Karpas-422 (cell line): ENCODE results near the gene BTBD17. TPM values are rescaled to one million over a fixed set of nuclear protein-coding genes. Genes with fewer than 3 reads are reported as not detected.

ENCODE experiments used
- DNase-seq: peaks from one replicate; pipeline ENCODE4 v3.0.0-alpha.2; 2015
- H2AFZ ChIP-seq: fragments of 200-600 bp; sonication (generic); 2 replicates; pipeline ENCODE4 v1.6.1; 2014; ENCODE audit warnings: antibody characterized with exemption, low read length, mixed read lengths
- H3K27ac ChIP-seq: fragments of 200-600 bp; sonication (generic); 2 replicates; pipeline ENCODE4 v1.5.1; 2014; ENCODE audit warnings: mild to moderate bottlenecking, low read length, moderate library complexity
- H3K27me3 ChIP-seq: fragments of 200-600 bp; sonication (generic); 2 replicates; pipeline ENCODE4 v1.6.1; 2014; ENCODE audit warnings: low read length, mixed read lengths
- H3K36me3 ChIP-seq: fragments of 200-600 bp; sonication (generic); 2 replicates; pipeline ENCODE4 v1.6.1; 2014; ENCODE audit warnings: low read length, mixed read lengths; ENCODE audit not compliant: insufficient read depth
- H3K4me1 ChIP-seq: fragments of 200-600 bp; sonication (generic); 2 replicates; pipeline ENCODE4 v1.6.1; 2014; ENCODE audit warnings: mild to moderate bottlenecking, low read length, mixed read lengths
- H3K4me2 ChIP-seq: fragments of 200-600 bp; sonication (generic); 2 replicates; pipeline ENCODE4 v1.6.1; 2014; ENCODE audit warnings: low read length, low read depth, mild to moderate bottlenecking; ENCODE audit not compliant: poor library complexity, severe bottlenecking
- H3K4me3 ChIP-seq: fragments of 200-600 bp; sonication (generic); 2 replicates; pipeline ENCODE4 v1.5.1; 2014; ENCODE audit warnings: mild to moderate bottlenecking, antibody characterized with exemption, low read length, mixed read lengths
- H3K79me2 ChIP-seq: fragments of 200-600 bp; sonication (generic); 2 replicates; pipeline ENCODE4 v1.6.1; 2014; ENCODE audit warnings: mild to moderate bottlenecking, low read length, mixed read lengths
- H3K9ac ChIP-seq: fragments of 200-600 bp; sonication (generic); 2 replicates; pipeline ENCODE4 v1.6.0; 2014; ENCODE audit warnings: low read length
- H3K9me2 ChIP-seq: fragments of 200-600 bp; sonication (generic), shearing (Covaris generic); replicated peaks from 2 replicates; pipeline ENCODE4 v1.6.0; 2014; ENCODE audit warnings: mild to moderate bottlenecking, low read length, moderate library complexity; ENCODE audit not compliant: insufficient read depth
- H3K9me3 ChIP-seq: fragments of 300-700, 200-600 bp; sonication (generic); 2 replicates; pipeline ENCODE4 v1.6.1; 2014; ENCODE audit warnings: low read length, mixed read lengths
- H4K20me1 ChIP-seq: fragments of 200-600 bp; sonication (generic); 2 replicates; pipeline ENCODE4 v1.6.1; 2014; ENCODE audit warnings: mild to moderate bottlenecking, antibody characterized with exemption, low read length, low read depth; ENCODE audit not compliant: insufficient read depth
- total RNA-seq: library from RNA; depleted of rRNA; stranded (reverse); fragments of >200 nt; shearing (Covaris generic); gene quantifications from 2 replicates; pipeline ENCODE4 v1.2.3, GENCODE V29; 2014; ENCODE audit warnings: low replicate concordance

Gene BTBD17
- total RNA-seq, 1 experiment from 2014 or later: not detected

DNA sequence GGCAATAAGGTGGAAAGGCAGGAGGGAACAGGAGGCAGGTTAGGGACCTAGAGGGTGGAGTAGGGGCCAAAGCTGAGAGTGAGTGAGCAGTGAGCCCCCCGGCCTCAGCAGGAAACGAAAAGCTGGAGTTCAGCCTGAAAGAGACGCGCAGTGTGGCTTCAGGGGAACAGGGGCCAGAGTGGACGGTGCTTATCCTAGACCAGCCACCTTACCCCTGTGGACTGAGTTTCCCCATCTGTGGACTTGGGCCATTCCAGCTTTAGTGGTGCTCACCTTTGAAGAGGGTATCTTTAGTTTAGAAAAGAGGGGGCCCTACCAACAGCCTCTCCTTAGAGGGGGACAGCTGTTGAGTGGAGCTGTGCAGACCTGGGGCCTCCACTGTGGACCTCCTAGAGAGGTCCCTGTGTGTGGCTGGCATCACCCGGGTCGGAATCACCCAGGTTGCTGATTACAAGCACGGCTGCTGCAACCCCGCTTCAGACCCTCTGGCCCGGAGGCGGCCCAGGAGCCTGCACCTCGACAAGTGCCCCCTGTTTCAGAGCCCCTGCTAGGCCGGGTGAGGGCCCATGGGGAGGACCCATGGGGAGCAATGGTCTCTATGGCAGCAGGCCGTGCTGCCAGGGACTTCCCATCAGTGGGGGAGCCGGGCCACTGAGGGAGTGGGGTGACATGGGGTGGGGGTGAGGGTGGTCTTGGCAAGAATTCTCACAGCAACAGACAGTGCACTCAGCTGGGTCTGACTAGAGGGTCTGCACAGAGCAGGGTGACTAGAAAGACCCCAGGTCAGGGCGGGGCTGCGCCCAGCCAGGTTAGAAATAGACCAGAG, 8.2 kb upstream of the BTBD17 start:
- no peaks in the 10 kb centered on the region for H3K9me2 ChIP-seq
- no peaks in the 10 kb centered on the region for H3K27me3 ChIP-seq
- H3K4me1 ChIP-seq: no peaks in the 10 kb centered on the region
- no peaks in the 10 kb centered on the region for H3K9me3 ChIP-seq
- H3K9ac ChIP-seq: no peak overlapping the region
- no peak overlapping the region for H3K4me3 ChIP-seq
- H3K79me2 ChIP-seq: no peaks in the 10 kb centered on the region
- H3K27ac ChIP-seq: no peak overlapping the region
- no peak overlapping the region for H2AFZ ChIP-seq
- no peak overlapping the region for H3K4me2 ChIP-seq
- no peaks in the 10 kb centered on the region for H3K36me3 ChIP-seq
- DNase-seq: no peak
- H4K20me1 ChIP-seq: 0 out of 2 replicates have a peak, but pooled peaks cover 3% of the 10 kb centered on the region

DNA sequence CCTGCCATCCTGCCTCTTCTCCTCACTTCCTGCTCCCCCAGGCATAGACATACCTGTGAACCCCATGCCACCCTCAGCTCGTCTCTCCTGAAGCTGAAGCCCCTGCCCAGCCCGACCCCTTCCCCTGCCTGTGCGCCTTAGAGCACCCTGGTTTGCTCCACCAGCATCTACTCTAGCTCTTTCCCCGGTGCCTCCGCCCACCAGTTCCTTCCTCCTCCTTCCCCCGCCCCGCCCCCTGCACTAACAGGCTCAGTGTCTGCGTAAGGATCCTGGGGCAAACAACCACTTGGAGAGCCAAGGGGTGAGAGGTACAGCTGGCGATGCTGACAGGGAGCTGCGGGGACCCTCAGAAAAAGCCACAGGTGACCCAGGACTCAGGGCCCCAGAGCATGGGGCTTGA, 7.6 kb upstream of the BTBD17 start:
- H3K9me2 ChIP-seq: no peaks in the 10 kb centered on the region
- no peaks in the 10 kb centered on the region for H3K9me3 ChIP-seq
- H3K79me2 ChIP-seq: no peaks in the 10 kb centered on the region
- no peak for DNase-seq
- H2AFZ ChIP-seq: no peak overlapping the region
- H3K4me1 ChIP-seq: no peaks in the 10 kb centered on the region
- H3K36me3 ChIP-seq: no peaks in the 10 kb centered on the region
- H3K27ac ChIP-seq: no peak overlapping the region
- H3K27me3 ChIP-seq: no peaks in the 10 kb centered on the region
- H3K4me2 ChIP-seq: no peak overlapping the region
- H4K20me1 ChIP-seq: 0 out of 2 replicates have a peak, but pooled peaks cover 3% of the 10 kb centered on the region
- no peak overlapping the region for H3K4me3 ChIP-seq
- H3K9ac ChIP-seq: no peak overlapping the region

DNA sequence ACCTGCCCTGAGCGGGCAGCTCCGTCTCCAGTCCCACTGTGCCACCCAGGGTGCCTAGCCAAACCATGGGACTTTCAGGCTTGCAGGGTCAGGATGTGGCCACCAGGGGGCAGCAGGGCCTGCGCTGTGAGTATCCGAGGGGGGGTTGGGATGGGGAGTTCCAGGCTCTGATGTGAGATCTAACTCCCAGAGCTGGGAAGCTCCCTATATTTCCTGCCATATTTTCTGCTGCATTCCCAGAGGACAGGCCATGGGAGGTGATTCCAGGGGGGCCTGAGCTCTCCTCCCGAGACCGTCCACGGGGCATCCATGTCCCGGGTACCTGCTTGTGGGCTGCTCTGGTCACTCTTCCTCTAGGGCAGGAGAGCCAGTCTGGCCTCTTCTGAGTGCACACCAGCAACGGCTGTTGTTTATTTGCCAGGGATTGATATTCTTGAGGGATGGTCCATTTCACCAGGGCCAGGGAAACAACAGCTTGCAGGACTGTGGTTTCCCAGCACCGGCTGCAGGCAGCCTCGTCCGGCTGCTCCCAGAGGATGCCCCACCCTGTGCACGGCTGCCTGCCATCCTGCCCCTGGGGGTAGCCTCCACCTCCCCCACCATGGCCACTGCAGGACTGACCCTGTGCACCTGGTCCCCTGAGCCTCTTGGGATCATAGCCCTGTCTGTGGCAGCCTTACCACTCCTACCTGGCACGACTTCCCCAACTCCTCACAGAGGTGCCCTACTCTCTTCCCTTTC, 6.8 kb upstream of the BTBD17 start:
- no peaks in the 10 kb centered on the region for H3K9me2 ChIP-seq
- H3K27ac ChIP-seq: no peak overlapping the region
- no peaks in the 10 kb centered on the region for H3K27me3 ChIP-seq
- H3K4me1 ChIP-seq: no peaks in the 10 kb centered on the region
- no peak overlapping the region for H3K4me2 ChIP-seq
- no peaks in the 10 kb centered on the region for H3K9me3 ChIP-seq
- H3K36me3 ChIP-seq: no peaks in the 10 kb centered on the region
- H3K4me3 ChIP-seq: no peak overlapping the region
- no peak overlapping the region for H2AFZ ChIP-seq
- 0 out of 2 replicates have a peak, but pooled peaks cover 3% of the 10 kb centered on the region for H4K20me1 ChIP-seq
- H3K9ac ChIP-seq: no peak overlapping the region
- DNase-seq: peak; percentile 85
- H3K79me2 ChIP-seq: no peaks in the 10 kb centered on the region

DNA sequence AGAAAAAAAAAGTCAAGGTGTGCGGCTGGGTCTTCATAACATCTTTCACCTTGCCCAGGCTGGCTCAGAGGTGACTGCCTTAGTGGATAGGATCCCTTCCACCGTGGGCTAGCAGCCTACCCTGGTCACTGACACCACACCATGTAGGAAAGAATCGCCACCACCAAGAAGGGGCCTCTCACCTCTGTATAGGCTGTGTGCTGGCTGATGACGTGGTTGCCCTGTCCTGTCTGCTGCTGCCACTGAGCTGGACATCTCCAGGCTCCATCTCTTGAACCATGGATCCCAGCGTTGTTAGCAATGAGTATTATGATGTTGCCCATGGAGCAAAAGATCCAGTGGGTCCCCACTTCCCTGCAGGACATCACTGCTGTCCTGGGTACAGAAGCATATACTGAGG, 5.5 kb upstream of the BTBD17 start, which contains the start of gene GPR142:
Gene GPR142 (plus strand): TSS at position 301 of the 400 bp plus-strand sequence. CDS start 2,035 bp downstream, outside the sequence.
- no peak within 1 kb of the TSS for H3K27ac ChIP-seq
- H2AFZ ChIP-seq: no peak within 1 kb of the TSS
- H3K27me3 ChIP-seq: no peaks in the 10 kb centered on the region
- no peaks in the 10 kb centered on the region for H3K36me3 ChIP-seq
- no peaks in the 10 kb centered on the region for H3K4me1 ChIP-seq
- no peak for DNase-seq
- no peak within 1 kb of the TSS for H3K9ac ChIP-seq
- no peak within 1 kb of the TSS for H3K4me2 ChIP-seq
- no peaks in the 10 kb centered on the region for H3K9me3 ChIP-seq
- no peak within 1 kb of the TSS for H3K4me3 ChIP-seq
- H4K20me1 ChIP-seq: 0 out of 2 replicates have a peak, but pooled peaks cover 3% of the 10 kb centered on the region
- H3K9me2 ChIP-seq: no peaks in the 10 kb centered on the region
- no peaks in the 10 kb centered on the region for H3K79me2 ChIP-seq

DNA sequence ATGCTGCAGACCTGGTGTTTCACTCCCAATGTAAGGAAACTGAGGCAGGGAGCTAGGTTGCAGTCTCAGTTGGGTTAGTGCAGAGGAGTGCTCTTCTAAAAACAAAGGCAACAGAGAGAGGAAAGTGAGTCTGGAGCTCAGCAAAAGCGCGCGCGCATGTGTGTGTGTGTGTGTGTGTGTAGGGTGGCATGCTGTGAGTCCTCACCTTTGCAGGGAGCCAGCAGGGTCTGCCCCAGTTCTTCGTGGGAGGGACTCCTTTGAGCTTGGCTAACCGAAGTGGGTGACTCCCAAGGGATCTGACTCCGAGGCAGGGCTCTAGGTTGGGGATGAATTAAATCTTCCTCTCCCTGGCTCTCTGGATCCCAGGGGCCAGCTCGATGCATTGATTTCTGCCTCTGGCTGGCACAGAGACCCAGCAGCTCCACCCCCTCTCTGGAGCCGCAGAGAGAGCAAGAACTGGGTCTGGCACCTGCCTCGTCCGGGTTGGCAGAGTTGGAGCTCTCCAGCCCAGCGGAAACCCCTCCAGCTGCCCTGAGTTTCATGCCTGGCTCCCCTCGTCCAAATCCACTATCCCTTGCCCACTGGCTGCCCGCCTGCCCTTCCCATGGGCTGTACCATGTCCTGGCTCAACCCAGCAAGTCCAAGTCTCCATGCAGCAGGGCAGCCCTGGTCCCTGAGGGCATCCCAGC, 1.3 kb upstream of the BTBD17 start:
- H3K27me3 ChIP-seq: no peaks in the 10 kb centered on the region
- H3K79me2 ChIP-seq: no peaks in the 10 kb centered on the region
- no peak overlapping the region for H3K9ac ChIP-seq
- H3K4me1 ChIP-seq: no peaks in the 10 kb centered on the region
- no peaks in the 10 kb centered on the region for H3K9me2 ChIP-seq
- no peak overlapping the region for H3K4me2 ChIP-seq
- H4K20me1 ChIP-seq: no peaks in the 10 kb centered on the region
- DNase-seq: no peak
- H2AFZ ChIP-seq: no peak overlapping the region
- H3K27ac ChIP-seq: no peak overlapping the region
- no peaks in the 10 kb centered on the region for H3K9me3 ChIP-seq
- H3K36me3 ChIP-seq: no peaks in the 10 kb centered on the region
- no peak overlapping the region for H3K4me3 ChIP-seq

DNA sequence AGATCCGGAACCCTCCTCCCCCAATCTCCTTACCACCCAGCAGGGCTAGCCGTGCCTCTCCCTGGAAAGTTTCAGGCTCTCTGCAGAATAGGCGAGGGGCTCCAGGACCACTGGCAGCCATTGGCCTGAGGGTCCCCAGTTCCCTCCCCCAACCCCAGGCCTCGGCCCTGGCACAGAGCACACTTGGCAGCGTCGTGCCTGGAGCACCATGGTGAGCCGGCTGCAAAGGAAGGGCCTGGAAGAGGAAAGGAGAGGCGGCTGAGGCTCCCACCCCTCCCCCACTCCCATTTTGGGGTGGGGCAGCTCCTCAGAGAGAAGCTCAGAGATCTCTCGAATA, 369 bp upstream of the BTBD17 start:
- no peaks in the 10 kb centered on the region for H3K9me3 ChIP-seq
- H3K27ac ChIP-seq: no peak overlapping the region
- H3K4me2 ChIP-seq: no peak overlapping the region
- H2AFZ ChIP-seq: no peak overlapping the region
- no peaks in the 10 kb centered on the region for H3K27me3 ChIP-seq
- no peak overlapping the region for H3K9ac ChIP-seq
- H3K4me3 ChIP-seq: no peak overlapping the region
- no peaks in the 10 kb centered on the region for H3K36me3 ChIP-seq
- no peaks in the 10 kb centered on the region for H3K79me2 ChIP-seq
- H4K20me1 ChIP-seq: no peaks in the 10 kb centered on the region
- H3K9me2 ChIP-seq: no peaks in the 10 kb centered on the region
- H3K4me1 ChIP-seq: no peaks in the 10 kb centered on the region
- no peak for DNase-seq

DNA sequence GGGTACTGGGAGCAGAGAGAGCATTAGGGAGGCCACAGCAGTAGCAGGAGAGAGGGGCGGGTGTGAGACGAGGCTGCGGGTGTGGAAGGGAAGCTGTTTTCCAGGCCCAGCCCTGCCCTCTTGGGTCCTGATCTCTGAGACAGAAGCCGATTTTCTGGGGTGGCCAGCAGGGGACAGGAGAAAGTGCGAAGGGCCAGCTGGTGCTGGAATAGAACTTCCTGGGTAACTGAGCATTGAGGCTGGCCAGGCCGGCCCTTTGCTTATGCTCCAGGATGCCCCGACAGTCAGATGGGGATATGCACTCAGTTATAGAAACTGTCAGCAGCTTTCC, 804 bp downstream of the BTBD17 start:
- Histone ChIP-seq H3K27ac (no peak overlapping the region), H2AFZ (no peak overlapping the region), H3K4me3 (no peak overlapping the region), H3K4me2 (no peak overlapping the region), H3K79me2 (no peaks in the 10 kb centered on the region), H3K9ac (no peak overlapping the region), H3K4me1 (no peaks in the 10 kb centered on the region), H3K9me2 (no peaks in the 10 kb centered on the region), H4K20me1 (no peaks in the 10 kb centered on the region), H3K9me3 (no peaks in the 10 kb centered on the region), H3K36me3 (no peaks in the 10 kb centered on the region), H3K27me3 (no peaks in the 10 kb centered on the region)
- DNase-seq: no peak

DNA sequence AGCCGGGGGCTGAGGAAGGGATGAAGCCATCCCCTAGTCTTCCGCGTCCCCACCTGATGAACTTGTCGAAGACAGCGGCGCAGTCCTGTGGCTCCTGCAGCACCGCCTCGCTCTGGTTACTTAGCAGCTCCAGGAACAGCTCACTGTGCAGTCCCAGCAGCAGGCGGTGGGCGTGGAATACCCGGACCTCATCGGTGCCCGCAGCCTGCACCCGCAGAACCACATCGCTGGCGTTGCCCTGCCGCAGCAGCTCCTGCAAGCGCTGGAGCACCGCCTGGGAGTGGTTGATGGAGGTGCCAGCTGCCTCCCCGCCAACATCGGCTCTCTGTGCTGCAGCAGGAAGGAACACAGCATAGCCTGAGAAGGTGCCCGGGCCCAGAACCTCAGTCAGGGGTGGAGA, 1.8 kb downstream of the BTBD17 start:
- no peak for DNase-seq
- H3K4me3 ChIP-seq: no peak overlapping the region
- H3K27me3 ChIP-seq: no peaks in the 10 kb centered on the region
- no peaks in the 10 kb centered on the region for H3K36me3 ChIP-seq
- no peaks in the 10 kb centered on the region for H3K4me1 ChIP-seq
- H3K79me2 ChIP-seq: no peaks in the 10 kb centered on the region
- no peaks in the 10 kb centered on the region for H4K20me1 ChIP-seq
- no peaks in the 10 kb centered on the region for H3K9me3 ChIP-seq
- H2AFZ ChIP-seq: no peak overlapping the region
- no peak overlapping the region for H3K9ac ChIP-seq
- H3K4me2 ChIP-seq: no peak overlapping the region
- no peak overlapping the region for H3K27ac ChIP-seq
- no peaks in the 10 kb centered on the region for H3K9me2 ChIP-seq
